NB4 (cell line): ENCODE results near the gene YIPF1.

ENCODE experiments used
- POLR2A ChIP-seq: IDR thresholded peaks from 2 replicates; pipeline ENCODE4 v1.6.1; 2011; ENCODE audit warnings: mild to moderate bottlenecking; ENCODE audit not compliant: insufficient read length; ENCODE audit errors: extremely low read depth
- TF ChIP-seq, protein P1 (sequence below): IDR thresholded peaks from one replicate; pipeline ENCODE4 v1.5.1; 2012; ENCODE audit warnings: low read depth, low read length
- TF ChIP-seq, protein P2 (sequence below): IDR thresholded peaks from 2 replicates; pipeline ENCODE4 v1.6.1; 2011; ENCODE audit warnings: low read depth, low read length

DNA sequence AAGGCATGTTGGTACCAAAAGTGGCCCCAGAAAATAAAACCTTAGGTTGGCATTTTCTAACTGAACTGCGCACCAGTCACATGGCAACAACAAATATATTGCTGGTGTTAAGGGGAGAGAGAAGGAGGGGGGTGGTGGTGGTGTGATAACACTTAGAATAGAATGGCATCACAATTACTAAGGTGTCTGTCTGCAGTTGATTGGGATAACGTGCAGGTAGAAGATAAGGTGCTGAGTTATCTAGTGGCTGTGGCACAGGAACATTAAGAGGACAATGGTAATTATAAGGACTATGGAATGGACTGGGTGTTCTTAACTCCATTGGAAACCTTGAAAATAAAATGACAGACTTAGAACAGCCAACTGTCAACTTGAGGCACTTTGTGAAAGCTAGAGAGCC lies 1.4 kb upstream of the YIPF1 start:
- TF ChIP-seq POLR2A, result no peak
- TF ChIP-seq, protein P1, sequence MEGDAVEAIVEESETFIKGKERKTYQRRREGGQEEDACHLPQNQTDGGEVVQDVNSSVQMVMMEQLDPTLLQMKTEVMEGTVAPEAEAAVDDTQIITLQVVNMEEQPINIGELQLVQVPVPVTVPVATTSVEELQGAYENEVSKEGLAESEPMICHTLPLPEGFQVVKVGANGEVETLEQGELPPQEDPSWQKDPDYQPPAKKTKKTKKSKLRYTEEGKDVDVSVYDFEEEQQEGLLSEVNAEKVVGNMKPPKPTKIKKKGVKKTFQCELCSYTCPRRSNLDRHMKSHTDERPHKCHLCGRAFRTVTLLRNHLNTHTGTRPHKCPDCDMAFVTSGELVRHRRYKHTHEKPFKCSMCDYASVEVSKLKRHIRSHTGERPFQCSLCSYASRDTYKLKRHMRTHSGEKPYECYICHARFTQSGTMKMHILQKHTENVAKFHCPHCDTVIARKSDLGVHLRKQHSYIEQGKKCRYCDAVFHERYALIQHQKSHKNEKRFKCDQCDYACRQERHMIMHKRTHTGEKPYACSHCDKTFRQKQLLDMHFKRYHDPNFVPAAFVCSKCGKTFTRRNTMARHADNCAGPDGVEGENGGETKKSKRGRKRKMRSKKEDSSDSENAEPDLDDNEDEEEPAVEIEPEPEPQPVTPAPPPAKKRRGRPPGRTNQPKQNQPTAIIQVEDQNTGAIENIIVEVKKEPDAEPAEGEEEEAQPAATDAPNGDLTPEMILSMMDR, result no peak
- TF ChIP-seq, protein P2, sequence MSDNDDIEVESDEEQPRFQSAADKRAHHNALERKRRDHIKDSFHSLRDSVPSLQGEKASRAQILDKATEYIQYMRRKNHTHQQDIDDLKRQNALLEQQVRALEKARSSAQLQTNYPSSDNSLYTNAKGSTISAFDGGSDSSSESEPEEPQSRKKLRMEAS, result no peak
